Activated gamma-delta T cell treated with Interleukin-2 at 50 U/mL for 16 hours (primary cell): ENCODE results near the gene COL2A1.

ENCODE experiments used
- DNase-seq: peaks from one replicate; pipeline ENCODE4 v3.0.0-alpha.2; 2020

Gene COL2A1

GRCh38 chr12:48029491-48030172 is 25.4 kb upstream of the COL2A1 start:
- DNase-seq, result no peak

DNA sequence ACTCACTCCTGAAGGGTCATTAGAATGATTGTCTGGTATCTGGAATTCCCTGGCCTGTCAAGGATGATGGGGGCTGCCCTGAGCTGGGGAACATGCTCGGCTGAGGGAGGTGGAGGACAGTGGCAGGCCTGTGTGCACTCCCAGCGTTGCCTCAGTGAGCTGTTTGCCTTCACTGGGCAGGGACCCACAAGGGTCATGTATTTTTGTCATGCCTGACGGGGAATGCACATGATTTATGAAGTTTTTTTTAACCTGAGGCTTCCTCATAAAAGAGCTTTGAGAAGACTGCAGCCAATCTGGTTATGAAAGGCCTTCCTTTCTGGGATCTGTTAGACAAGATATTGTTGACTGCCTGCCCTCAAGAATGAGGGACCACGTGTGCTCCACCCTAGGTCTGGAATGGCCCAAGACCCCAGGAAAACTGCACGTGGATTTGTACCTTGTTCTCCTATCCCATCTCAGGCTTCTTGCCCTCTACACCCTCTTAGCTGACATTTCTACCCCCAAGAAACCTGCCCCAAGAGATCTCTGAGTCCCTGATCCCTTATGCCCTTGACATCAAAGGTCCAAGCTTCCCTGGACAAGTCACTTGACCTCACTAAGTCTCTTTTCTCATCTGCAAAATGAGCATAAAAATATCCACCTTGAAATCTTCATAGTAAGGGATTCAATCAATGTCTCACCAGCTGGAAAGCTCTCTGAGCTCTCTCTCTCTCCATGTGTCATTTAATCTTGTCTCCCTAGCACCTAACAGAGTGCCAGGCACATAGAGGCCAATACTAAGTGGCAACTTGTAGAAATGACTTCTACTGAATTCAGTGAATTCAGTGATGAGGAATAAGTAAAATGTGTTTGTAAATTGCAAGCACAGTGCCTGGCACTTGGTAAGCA is 24.5 kb upstream of the COL2A1 start:
- DNase-seq, result no peak

DNA sequence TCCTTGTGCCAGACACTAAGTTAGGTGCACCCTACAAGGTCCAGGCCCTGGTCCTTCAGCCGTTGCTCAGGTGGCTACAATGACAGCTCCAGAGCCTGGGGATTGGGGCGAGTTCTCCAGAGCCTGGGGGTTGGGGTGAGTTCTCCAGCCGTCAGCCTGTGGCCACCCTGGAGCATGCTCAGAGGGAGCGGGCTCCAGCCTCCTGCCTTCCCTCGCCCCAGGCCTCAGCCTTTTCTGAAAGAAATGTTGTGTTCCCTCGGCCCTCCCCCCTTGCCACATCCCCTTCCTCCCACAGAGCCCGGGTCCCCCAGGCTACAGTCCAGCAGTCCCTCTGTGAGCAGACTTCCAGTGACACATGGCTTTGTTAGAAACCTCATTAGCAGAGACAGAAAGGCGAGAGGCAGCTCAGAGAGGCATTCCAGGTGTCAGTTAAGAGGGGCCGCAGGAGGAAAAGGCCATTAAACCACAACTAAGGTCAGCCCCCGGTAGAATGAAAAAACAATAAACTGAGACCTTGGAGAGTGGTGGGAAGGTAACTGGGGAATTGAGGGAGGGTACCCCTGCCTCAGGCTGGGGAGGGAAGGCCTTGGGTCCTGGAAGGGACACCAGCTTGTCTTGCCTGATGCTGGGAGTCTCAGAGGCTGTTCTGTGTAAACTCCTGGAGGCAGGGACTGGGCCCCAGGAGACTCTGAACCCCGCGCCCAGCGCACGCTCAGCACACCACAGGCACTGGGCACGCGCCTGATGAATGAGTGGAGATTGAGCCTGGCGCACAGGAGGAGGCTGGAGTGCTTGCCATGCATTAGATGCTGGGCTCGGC is 23.1 kb upstream of the COL2A1 start:
- DNase-seq, result no peak

DNA sequence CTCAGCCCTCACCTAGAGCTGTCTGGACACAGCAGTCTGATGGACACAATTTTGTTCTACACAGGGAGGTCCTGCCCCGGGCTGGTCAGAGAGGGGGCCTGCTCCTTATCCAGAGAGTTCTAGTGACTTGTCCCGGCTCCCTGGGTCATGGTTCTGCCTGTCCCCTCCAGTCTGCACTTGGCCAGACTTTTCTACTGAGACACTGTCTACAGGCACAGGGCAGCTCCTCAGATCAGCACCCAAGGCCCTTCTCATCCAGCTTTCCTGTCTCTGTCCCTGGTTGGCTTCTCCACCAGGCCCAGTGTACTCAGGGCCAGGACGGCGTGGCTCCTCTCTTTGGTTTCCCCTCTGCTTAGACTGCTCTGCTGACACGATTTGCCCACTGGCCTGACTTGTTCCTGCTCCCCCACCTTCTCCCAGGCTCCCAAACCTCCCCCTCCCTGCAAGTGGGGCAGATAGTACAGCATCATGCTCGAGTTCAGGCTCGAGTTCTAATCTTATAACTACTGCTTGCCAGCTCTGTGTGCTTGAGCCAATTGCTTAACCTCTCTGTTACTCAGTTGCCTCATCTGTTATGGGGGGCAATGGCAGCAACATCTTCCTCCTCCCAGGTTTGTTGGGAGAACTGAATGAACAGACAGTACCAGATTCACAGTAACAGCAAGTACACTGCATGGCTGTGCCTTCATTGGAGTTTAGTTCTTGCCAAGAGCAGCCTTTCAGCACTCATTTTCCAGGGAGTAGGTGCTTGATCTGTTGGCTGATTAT is 22.0 kb upstream of the COL2A1 start:
- DNase-seq, result no peak

DNA sequence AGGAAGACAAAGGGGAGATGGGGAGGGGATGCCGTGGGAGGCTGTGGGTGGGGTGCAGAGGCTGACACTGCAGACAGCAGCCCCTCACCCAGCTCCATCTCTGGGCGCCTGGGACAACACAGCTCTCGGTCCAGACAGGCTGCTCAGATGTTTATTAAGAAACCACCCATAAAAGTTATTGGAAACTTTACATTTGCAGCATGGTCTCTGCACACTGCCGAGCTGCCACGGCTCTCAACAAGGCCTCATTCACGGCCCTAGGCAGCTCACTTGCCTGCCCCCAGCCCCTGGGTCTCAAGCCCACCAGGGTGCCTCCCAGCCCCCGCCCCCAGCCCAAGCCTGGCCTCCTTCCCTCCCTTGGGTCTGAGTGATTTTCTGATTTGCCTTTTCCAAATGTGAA is 21.0 kb upstream of the COL2A1 start:
- DNase-seq, result no peak

- DNase-seq, result no peak
Measured at GRCh38 chr12:48024735-48025134, 20.5 kb upstream of the COL2A1 start.

- DNase-seq, result no peak
Measured at GRCh38 chr12:48023386-48023785, 19.1 kb upstream of the COL2A1 start.

GRCh38 chr12:48022676-48023385 is 18.6 kb upstream of the COL2A1 start:
- DNase-seq, result no peak

DNA sequence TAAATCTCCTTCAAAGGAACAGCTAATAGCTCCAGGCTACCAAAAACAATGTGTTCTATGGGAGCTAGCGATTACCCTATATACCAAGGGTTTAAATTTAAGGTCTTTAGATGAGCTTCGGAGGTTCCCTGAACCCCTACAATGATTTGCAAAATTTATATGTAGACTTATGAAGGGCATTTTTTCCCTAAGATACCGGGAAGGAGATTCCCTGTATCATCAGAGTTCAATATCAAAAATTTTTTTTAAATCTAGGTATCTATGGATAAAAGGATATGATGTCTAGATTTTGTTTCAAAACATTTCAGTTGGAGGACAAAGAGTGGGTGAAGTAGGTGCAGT is 17.9 kb upstream of the COL2A1 start:
- no peak for DNase-seq

- no peak for DNase-seq
Measured at GRCh38 chr12:48021485-48022179, 17.4 kb upstream of the COL2A1 start.

GRCh38 chr12:48019639-48020265 is 15.5 kb upstream of the COL2A1 start:
- no peak for DNase-seq

DNA sequence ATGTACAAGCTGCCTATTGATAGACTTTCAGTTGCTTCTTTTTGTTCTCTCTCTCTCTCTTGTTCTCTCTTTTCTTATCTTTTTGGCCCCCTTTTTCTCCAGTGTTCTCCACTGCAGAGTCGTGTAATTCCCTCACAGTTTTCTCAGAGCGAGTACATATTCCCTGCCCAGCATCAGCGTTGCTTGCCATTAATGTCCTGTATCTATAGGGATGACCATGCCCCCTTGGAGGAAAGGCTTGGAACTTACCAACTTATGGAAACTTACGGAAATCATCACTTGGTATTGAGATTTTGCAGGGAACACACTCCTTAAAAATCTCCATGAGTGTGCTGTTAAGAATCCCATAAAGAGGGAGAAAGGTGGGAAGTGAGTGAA is 14.3 kb upstream of the COL2A1 start:
- DNase-seq, result no peak

DNA sequence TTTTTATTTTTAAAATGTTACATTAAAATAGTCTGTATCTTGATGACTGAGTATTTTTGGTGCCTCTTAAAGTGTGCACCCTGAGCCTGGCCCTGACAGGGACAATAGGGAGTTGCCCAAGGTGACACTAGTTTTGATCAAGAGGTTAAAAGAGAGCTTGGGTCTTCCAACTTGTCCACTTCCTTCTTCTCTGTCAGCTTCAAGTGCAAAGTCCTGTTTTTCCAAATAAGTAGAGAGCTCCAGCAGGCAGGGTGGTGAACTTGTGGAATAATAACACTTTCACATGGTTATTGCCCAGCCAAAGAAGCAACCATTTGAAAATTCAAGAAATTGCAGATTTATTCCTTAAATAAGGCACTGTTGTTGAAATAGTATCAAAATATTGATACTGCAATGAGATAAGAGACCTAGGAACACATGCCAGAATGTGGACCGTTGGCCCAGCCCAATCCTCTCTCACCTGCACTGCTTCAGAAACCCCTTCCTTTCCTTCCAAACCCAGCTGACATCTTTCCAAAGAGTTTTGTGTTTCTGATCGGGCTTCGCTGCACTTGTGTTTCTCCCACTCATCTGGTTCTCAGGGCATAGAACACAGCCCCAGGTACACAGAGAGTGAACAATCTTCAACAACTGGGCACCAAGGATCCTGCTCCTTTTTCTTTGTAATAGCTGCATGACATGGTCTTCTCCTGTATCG is 13.8 kb upstream of the COL2A1 start:
- no peak for DNase-seq

GRCh38 chr12:48017496-48017895 is 13.2 kb upstream of the COL2A1 start:
- DNase-seq, result no peak

DNA sequence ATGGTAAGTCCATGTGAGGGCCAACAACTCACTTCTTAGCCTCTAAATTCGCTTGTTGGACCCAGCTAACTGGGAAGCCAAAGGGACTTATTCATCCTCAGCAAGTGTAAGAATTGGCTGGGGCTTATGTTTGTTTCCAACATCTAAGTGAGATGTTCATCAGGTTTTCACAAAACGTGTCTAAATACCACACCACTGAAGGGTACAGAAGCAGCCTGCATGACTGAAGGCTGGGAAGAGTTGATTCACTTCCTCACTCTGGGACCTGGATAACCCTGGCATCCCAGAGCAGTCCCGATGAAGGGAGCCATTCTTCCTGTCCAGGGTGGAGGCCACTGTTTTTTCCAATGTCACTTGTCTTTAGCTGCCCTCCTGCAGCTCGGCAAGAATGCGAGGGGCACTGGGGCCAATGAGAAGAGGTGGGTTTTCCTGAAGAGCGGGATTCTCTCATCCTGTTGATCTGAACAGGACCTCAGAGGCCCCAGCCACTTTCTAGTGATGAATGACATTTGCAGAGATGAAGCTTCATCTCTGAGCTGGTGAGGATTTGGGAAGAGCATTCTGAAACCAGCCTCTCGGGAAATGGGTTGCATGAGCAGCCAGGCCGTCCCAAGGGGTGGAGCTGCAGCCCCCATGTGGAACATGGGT is 12.2 kb upstream of the COL2A1 start:
- no peak for DNase-seq

GRCh38 chr12:48015954-48016353 is 11.7 kb upstream of the COL2A1 start:
- DNase-seq, result no peak

GRCh38 chr12:48015129-48015528 is 10.9 kb upstream of the COL2A1 start:
- no peak for DNase-seq

DNA sequence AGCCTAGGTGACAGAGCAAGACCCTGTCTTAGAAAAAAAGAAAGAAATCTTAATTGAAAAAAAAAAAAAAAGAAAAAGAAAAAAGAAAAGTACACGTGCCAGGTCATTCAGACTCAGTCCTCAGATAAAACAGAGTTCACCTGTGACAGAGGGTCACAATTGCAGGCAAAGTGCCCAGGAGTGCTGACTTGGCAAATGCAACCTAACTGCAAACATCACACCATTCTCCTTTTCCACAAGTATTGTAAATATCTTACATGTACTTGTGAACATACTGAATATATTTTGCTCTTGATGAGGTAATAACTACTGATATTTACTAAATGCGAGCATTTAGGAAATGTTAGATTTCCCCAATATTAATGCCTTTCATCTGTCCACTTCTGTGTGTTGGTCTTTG is 9.0 kb upstream of the COL2A1 start:
- no peak for DNase-seq

DNA sequence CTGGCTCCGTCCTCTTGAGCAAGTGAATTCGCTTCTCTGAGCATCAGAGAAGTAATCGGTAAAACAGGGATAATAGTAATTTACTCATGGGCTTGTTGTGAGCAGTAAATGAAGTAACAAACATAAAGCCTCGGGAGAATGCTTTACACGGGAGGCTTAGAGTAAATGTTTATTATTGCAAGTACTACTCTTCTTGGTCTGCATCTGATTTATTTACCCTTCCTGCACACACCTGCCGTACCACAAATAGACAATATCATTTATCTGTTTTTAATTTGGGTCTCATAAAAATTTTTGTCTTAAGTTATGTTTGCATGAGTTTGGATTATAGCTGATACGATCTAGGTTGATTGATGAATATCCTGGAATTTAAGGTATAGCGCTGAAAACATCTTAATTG is 7.8 kb upstream of the COL2A1 start:
- DNase-seq, result no peak
